ENCODE data around the gene TBCD. TPM values are rescaled to one million over a fixed set of nuclear protein-coding genes. Genes with fewer than 3 reads are reported as not detected.

TBCD gene
- total and polyA plus RNA-seq, 2 experiments from 2014 or later, result 19.3 to 33.8 TPM

DNA sequence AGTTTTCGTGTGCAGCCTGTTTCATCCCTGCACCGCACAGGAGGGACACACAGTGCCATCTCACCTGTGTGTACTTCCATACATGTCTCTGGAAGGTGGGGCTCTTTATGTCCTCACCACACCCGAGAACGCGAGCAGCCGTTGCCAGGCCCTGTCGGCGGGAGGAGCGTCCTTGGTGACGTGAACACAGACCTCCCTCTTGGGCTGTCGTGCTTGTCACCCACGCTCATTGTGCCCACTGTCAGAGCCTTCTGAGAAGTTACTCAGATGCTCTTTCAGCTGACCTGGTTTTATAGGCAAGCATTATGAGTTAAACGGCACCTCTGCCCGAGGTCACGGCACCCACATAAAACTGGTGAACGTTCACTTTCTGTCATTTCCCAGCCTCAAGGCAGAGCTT lies 47.7 kb downstream of the TBCD start:
- WGBS, 2 experiments (ENCODE audit: low coverage in 1 of 2, low lambda C conversion rate in 2 of 2, missing lambda C conversion rate in 2 of 2), result 95 to 96% methylated on average over 15 to 16 of the region's 16 CpGs

DNA sequence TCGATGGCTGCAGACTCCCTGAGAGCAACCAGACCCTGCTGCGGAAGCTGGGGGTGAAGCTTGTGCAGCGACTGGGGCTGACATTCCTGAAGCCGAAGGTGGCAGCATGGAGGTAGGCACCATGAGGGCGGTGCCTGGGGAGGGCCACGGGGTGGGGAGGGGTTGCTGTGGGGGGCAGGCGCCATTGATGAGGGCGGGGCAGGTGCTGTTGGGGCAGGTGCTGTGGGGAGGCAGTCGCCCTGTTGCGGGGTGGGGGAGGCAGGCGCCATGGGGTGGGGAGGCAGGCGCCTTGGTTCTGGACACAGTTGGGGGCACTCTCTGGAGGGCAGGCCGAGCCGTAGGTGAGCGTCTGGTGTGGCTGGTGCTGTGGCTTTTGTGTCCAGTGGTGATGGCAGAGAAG lies 49.0 kb downstream of the TBCD start:
- H3K4me1 ChIP-seq (ENCODE audit: insufficient read depth), result no peaks in the 10 kb centered on the region; the same call in 1 of the 2 replicates
- H3F3A ChIP-seq (ENCODE audit: insufficient read depth), result no peaks in the 10 kb centered on the region
- H3K27me3 ChIP-seq (replicated peaks; ENCODE audit: insufficient read depth), result no peaks in the 10 kb centered on the region
- DNase-seq, result no peak
- no peaks in the 10 kb centered on the region for H3K9me3 ChIP-seq (ENCODE audit: low read depth)
- 98 to 100% methylated on average over 7 to 15 of the region's 15 CpGs for WGBS, 2 experiments (ENCODE audit: low coverage in 1 of 2, low lambda C conversion rate in 2 of 2, missing lambda C conversion rate in 2 of 2)
- H3K9ac ChIP-seq, result no peak overlapping the region
- no peak overlapping the region for H2AFZ ChIP-seq
- H3K9me2 ChIP-seq (ENCODE audit: insufficient read depth), result no peaks in the 10 kb centered on the region
- H3K36me3 ChIP-seq (ENCODE audit: low read depth), result no peaks in the 10 kb centered on the region
- no peaks in the 10 kb centered on the region for H4K20me1 ChIP-seq (ENCODE audit: insufficient read depth)
- H3K4me2 ChIP-seq (ENCODE audit: unreplicated experiment), result no peak overlapping the region
- no peak overlapping the region for H3K4me3 ChIP-seq
- H3K27ac ChIP-seq, result no peak overlapping the region
- in situ Hi-C loops (cut with MboI), result no loop called here
- TF ChIP-seq EZH2 (IDR thresholded peaks at IDR 0.05; ENCODE audit: insufficient read depth, poor library complexity, severe bottlenecking) (no peak), EZH2phosphoT487 (IDR thresholded peaks at IDR 0.05; ENCODE audit: insufficient read depth, low read depth) (no peak)
- no peaks in the 10 kb centered on the region for H3K79me2 ChIP-seq (ENCODE audit: insufficient read depth)

More for the DNA sequence above, 47.7 kb downstream of the TBCD start:
- Histone ChIP-seq H3K27me3 (replicated peaks; ENCODE audit: insufficient read depth) (no peaks in the 10 kb centered on the region), H3K9me2 (ENCODE audit: insufficient read depth) (no peaks in the 10 kb centered on the region), H3K36me3 (ENCODE audit: low read depth) (no peaks in the 10 kb centered on the region), H3K4me3 (no peak overlapping the region), H4K20me1 (ENCODE audit: insufficient read depth) (no peaks in the 10 kb centered on the region), H3K27ac (no peak overlapping the region), H3K4me2 (ENCODE audit: unreplicated experiment) (no peak overlapping the region), H3K4me1 (ENCODE audit: insufficient read depth) (no peaks in the 10 kb centered on the region; the same call in 1 of the 2 replicates), H3F3A (ENCODE audit: insufficient read depth) (no peaks in the 10 kb centered on the region), H3K79me2 (ENCODE audit: insufficient read depth) (no peaks in the 10 kb centered on the region), H2AFZ (no peak overlapping the region), H3K9ac (no peak overlapping the region), H3K9me3 (ENCODE audit: low read depth) (no peaks in the 10 kb centered on the region)
- no peak for TF ChIP-seq EZH2phosphoT487 (IDR thresholded peaks at IDR 0.05; ENCODE audit: insufficient read depth, low read depth)
- TF ChIP-seq EZH2 (IDR thresholded peaks at IDR 0.05; ENCODE audit: insufficient read depth, poor library complexity, severe bottlenecking), result no peak
- in situ Hi-C loops (cut with MboI), result no loop called here
- no peak for DNase-seq

- Histone ChIP-seq H3K27me3 (replicated peaks; ENCODE audit: insufficient read depth) (no peaks in the 10 kb centered on the region), H3K4me3 (no peak overlapping the region), H3K4me2 (ENCODE audit: unreplicated experiment) (no peak overlapping the region), H3K27ac (no peak overlapping the region), H3K4me1 (ENCODE audit: insufficient read depth) (no peaks in the 10 kb centered on the region; the same call in 1 of the 2 replicates), H3K79me2 (ENCODE audit: insufficient read depth) (no peaks in the 10 kb centered on the region), H3K9me3 (ENCODE audit: low read depth) (no peaks in the 10 kb centered on the region), H3K9me2 (ENCODE audit: insufficient read depth) (no peaks in the 10 kb centered on the region), H3K9ac (no peak overlapping the region; the same call in 1 of the 2 replicates), H4K20me1 (ENCODE audit: insufficient read depth) (no peaks in the 10 kb centered on the region), H3F3A (ENCODE audit: insufficient read depth) (no peaks in the 10 kb centered on the region), H3K36me3 (ENCODE audit: low read depth) (no peaks in the 10 kb centered on the region), H2AFZ (no peak overlapping the region)
- no peak for DNase-seq
- TF ChIP-seq EZH2phosphoT487 (IDR thresholded peaks at IDR 0.05; ENCODE audit: insufficient read depth, low read depth), result no peak
- TF ChIP-seq EZH2 (IDR thresholded peaks at IDR 0.05; ENCODE audit: insufficient read depth, poor library complexity, severe bottlenecking), result no peak
- 92 to 95% methylated on average over 21 to 63 of the region's 63 CpGs for WGBS, 2 experiments (ENCODE audit: low coverage in 1 of 2, low lambda C conversion rate in 2 of 2, missing lambda C conversion rate in 2 of 2)
- in situ Hi-C loops (cut with MboI), result no loop called here
Measured at GRCh38 chr17:82801377-82801970, 49.6 kb downstream of the TBCD start.

GRCh38 chr17:82802075-82802780 lies 50.4 kb downstream of the TBCD start:
- Histone ChIP-seq H4K20me1 (ENCODE audit: insufficient read depth) (no peaks in the 10 kb centered on the region), H3K36me3 (ENCODE audit: low read depth) (no peaks in the 10 kb centered on the region), H3F3A (ENCODE audit: insufficient read depth) (no peaks in the 10 kb centered on the region), H3K27ac (peak overlapping the region; percentile 73), H3K4me1 (ENCODE audit: insufficient read depth) (no peaks in the 10 kb centered on the region; the same call in 1 of the 2 replicates), H3K9me2 (ENCODE audit: insufficient read depth) (no peaks in the 10 kb centered on the region), H3K9ac (peak overlapping the region; percentile 73), H3K9me3 (ENCODE audit: low read depth) (no peaks in the 10 kb centered on the region), H3K79me2 (ENCODE audit: insufficient read depth) (no peaks in the 10 kb centered on the region), H3K27me3 (replicated peaks; ENCODE audit: insufficient read depth) (no peaks in the 10 kb centered on the region), H3K4me3 (peak overlapping the region; percentile 73), H3K4me2 (ENCODE audit: unreplicated experiment) (peak overlapping the region; percentile 76), H2AFZ (peak overlapping the region; percentile 74)
- 12% methylated on average over 16 to 17 of the region's 17 CpGs for WGBS, 2 experiments (ENCODE audit: low coverage in 1 of 2, low lambda C conversion rate in 2 of 2, missing lambda C conversion rate in 2 of 2)
- TF ChIP-seq EZH2 (IDR thresholded peaks at IDR 0.05; ENCODE audit: insufficient read depth, poor library complexity, severe bottlenecking) (no peak), EZH2phosphoT487 (IDR thresholded peaks at IDR 0.05; ENCODE audit: insufficient read depth, low read depth) (no peak)
- peak; percentile 81 for DNase-seq
- in situ Hi-C loops (cut with MboI), result no loop called here
